Tibial nerve (tissue), 4 donors: ENCODE data around the gene HOXA11. TPM values are rescaled to one million over a fixed set of nuclear protein-coding genes. Genes with fewer than 3 reads are reported as not detected.

ENCODE experiments used
- DNase-seq, 2 donors: peaks; one replicate each; pipeline ENCODE4 v3.0.0-alpha.2; 2019; ENCODE audit warnings: low spot score in 2 of 2
- H3K27ac ChIP-seq, 4 donors: fragments of 200-600 bp; sonication (generic) in 3 of 4; one replicate each; pipeline ENCODE4 v1.5.1; 2017 to 2019; ENCODE audit warnings: mild to moderate bottlenecking in 1 of 4
- H3K27me3 ChIP-seq, 2 donors: fragments of 200-600 bp; sonication (generic) in 1 of 2; one replicate each; pipeline versions ENCODE4 v1.5.1 to v1.6.0; 2017 to 2019
- H3K36me3 ChIP-seq, 3 donors: fragments of 200-600 bp; sonication (generic); one replicate each; pipeline ENCODE4 v1.5.1; 2018 to 2019
- H3K4me1 ChIP-seq, 4 donors: fragments of 200-600 bp; sonication (generic) in 3 of 4; one replicate each; pipeline ENCODE4 v1.5.1; 2017 to 2019
- H3K4me3 ChIP-seq, 4 donors: fragments of 200-600 bp; sonication (generic) in 3 of 4; one replicate each; pipeline ENCODE4 v1.5.1; 2017 to 2019; ENCODE audit warnings: mild to moderate bottlenecking in 1 of 4, moderate library complexity in 1 of 4
- H3K9me3 ChIP-seq, 4 donors: fragments of 200-600 bp; sonication (generic) in 3 of 4; one replicate each; pipeline ENCODE4 v1.5.1; 2017 to 2019
- EP300 ChIP-seq, 2 donors: sonication (generic); formaldehyde crosslinking; IDR thresholded peaks; one replicate each; pipeline ENCODE4 v1.6.1; 2017; ENCODE audit warnings: antibody characterized with exemption in 2 of 2, mild to moderate bottlenecking in 1 of 2
- POLR2A ChIP-seq, 2 donors: fragments of 450-650 bp; IDR thresholded peaks; one replicate each; pipeline ENCODE4 v1.6.1; 2017; ENCODE audit warnings: antibody characterized with exemption in 2 of 2, mild to moderate bottlenecking in 2 of 2, moderate library complexity in 2 of 2
- WGBS, 2 donors: methylation state at CpG; one replicate each; pipeline ENCODE4 v1.1.5; 2018; 5-methylcytosine and 5-hydroxymethylcytosine counted together
- total RNA-seq, 4 donors: library from RNA; depleted of rRNA; stranded (reverse); fragments of >200 nt; gene quantifications; one replicate each; pipeline ENCODE4 v1.1.0, GENCODE V29; 2016
- TF ChIP-seq, protein P1 (sequence below), 5 experiments: fragments of 200-600 bp in 3 of 5; fragments of 450-650 bp in 2 of 5; sonication (generic) in 3 of 5; IDR thresholded peaks; one replicate each; pipeline ENCODE4 v1.5.1; 2016 to 2019; ENCODE audit warnings: antibody characterized with exemption in 5 of 5, mild to moderate bottlenecking in 3 of 5, moderate library complexity in 2 of 5

The HOXA11 gene
- total RNA-seq, 4 donors from 2014 or later: 5.0 to 13.2 (median 9.5) TPM

DNA sequence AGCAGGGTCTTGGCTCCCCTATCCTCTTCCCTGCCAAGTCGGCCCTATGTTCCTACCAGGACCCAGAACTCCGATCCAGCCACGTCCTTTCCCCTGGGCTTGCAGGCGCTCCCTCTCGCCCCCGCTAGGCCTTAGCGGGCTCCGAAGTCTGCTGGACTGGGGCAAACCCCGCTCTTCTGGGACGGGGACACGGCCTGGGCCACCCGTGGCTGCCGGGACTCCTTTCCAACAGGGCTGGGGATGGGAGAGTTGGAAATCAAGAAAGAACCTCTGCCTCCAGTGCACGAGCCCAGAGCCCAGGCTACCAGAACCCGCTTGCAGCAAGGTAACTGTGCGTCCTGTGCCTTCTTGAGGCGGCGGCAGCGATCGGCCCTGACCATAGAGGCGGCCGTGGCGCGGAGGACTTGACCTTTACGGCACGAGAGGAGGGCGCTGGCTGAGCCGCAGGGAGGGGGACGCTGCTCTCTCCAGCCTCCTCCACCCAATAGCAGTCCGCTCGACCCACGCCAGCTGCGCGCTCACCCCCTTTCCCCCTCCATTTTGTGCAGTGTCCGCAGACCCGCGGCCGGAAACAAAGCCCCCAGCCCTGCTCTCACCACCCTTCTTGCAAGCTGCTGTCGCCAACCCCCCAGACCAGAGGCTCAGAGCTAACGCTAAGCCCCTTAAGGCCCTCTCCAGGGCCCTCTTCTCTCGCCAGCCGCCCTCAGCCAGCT, 7.0 kb upstream of the HOXA11 start:
- Histone ChIP-seq H3K27me3 (peaks cover 0 to 94% of the 10 kb centered on the region in 2 donors), H3K27ac (peak overlapping the region in 3 of 4 donors; percentile 17 to 87 (median 50)), H3K4me3 (peak overlapping the region; percentile 19 to 51 (median 38)), H3K36me3 (no peaks in the 10 kb centered on the region), H3K9me3 (no peaks in the 10 kb centered on the region), H3K4me1 (peaks cover 0 to 42% (median 29%) of the 10 kb centered on the region in 4 donors)
- peak in 1 of 2 donors; percentile 26 for DNase-seq
- peak in 1 of 2 donors; percentile 6 for TF ChIP-seq EP300 (IDR thresholded peaks at IDR 0.05)
- TF ChIP-seq, protein P1, sequence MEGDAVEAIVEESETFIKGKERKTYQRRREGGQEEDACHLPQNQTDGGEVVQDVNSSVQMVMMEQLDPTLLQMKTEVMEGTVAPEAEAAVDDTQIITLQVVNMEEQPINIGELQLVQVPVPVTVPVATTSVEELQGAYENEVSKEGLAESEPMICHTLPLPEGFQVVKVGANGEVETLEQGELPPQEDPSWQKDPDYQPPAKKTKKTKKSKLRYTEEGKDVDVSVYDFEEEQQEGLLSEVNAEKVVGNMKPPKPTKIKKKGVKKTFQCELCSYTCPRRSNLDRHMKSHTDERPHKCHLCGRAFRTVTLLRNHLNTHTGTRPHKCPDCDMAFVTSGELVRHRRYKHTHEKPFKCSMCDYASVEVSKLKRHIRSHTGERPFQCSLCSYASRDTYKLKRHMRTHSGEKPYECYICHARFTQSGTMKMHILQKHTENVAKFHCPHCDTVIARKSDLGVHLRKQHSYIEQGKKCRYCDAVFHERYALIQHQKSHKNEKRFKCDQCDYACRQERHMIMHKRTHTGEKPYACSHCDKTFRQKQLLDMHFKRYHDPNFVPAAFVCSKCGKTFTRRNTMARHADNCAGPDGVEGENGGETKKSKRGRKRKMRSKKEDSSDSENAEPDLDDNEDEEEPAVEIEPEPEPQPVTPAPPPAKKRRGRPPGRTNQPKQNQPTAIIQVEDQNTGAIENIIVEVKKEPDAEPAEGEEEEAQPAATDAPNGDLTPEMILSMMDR (IDR thresholded peaks at IDR 0.05): no peak
- WGBS, 2 donors: 13 to 16% methylated on average over 39 of the region's 42 CpGs

DNA sequence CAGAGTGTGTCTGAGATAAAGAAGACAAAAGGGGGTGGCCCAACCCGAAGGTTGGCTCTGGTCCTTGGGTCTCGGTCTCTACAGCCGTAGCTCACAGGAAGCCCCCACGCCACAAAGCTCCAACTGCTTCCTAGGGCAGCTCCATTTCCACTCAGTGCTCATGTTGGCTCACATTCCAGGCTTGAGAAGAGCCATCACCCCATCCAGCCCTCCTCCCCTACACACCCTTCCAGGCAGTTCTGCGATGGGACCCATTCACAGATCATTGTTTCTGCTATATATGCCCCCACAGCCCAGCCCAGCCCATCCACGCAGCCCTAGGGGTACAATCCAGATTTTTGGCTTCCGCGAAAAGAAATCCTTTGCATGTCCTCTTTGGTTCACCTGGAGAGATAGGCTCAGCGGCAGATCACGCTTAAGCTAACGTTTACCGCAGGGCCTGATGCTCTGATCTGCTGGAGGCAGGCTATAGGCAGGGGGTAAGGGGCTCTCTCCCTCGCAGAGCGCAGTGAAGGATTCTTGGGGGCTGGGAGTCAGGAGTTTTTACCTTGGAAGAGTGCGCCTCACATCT, 6.2 kb upstream of the HOXA11 start:
- Histone ChIP-seq H3K27me3 (peaks cover 0 to 94% of the 10 kb centered on the region in 2 donors), H3K27ac (peak overlapping the region in 1 of 4 donors; percentile 87), H3K4me3 (peak overlapping the region in 1 of 4 donors; percentile 43), H3K4me1 (peaks cover 0 to 42% (median 29%) of the 10 kb centered on the region in 4 donors), H3K36me3 (no peaks in the 10 kb centered on the region), H3K9me3 (no peaks in the 10 kb centered on the region)
- peak in 1 of 2 donors; percentile 11 for DNase-seq
- TF ChIP-seq, protein P1 (IDR thresholded peaks at IDR 0.05): no peak
- TF ChIP-seq EP300 (IDR thresholded peaks at IDR 0.05) (no peak), POLR2A (IDR thresholded peaks at IDR 0.05) (no peak)
- 49 to 67% methylated on average over 15 of the region's 15 CpGs for WGBS, 2 donors

DNA sequence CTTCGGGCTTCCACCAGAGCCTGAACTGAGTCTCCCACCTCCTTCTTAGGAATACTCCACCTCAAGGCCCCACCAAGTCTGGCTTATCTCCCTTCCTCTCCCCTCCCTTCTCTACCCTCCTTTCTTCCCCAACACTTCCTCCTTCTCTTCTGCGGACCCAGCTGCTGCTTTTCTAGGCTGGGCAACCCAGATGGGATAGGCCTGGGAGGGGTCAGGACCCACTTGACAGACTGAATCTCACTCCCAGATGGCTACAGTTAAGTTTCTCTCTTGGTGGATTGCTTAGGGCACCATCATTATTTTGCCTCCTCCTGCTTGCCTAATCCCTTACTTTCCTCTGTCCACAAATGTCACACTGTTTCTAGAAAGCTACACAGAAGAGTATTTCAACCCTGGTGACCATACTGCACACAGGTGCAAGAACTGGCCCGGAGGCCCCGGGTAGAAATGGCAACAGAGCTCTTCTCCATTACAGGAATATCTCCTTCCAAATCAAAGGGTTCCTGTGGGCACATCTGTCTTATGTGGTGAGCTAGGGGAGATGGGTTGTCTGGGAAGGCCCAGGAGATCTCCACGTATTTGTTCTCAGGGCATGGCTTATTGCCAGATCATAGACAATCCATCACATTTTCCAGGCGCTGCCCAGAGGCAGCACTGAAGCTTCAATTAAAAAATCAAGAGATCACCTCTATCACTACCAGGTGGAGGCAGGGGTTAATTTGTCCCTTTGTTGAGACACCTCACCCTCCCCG, 5.1 kb upstream of the HOXA11 start:
- peak overlapping the region in 1 of 4 donors; percentile 87 for H3K27ac ChIP-seq
- H3K4me3 ChIP-seq: no peak overlapping the region
- TF ChIP-seq EP300 (IDR thresholded peaks at IDR 0.05): no peak
- no peak for TF ChIP-seq POLR2A (IDR thresholded peaks at IDR 0.05)
- TF ChIP-seq, protein P1 (IDR thresholded peaks at IDR 0.05): no peak
- DNase-seq: no peak
- peaks cover 0 to 53% (median 32%) of the 10 kb centered on the region in 4 donors for H3K4me1 ChIP-seq
- 56 to 73% methylated on average over 7 of the region's 7 CpGs for WGBS, 2 donors
- H3K36me3 ChIP-seq: no peaks in the 10 kb centered on the region
- H3K27me3 ChIP-seq: peaks cover 0 to 97% of the 10 kb centered on the region in 2 donors
- H3K9me3 ChIP-seq: no peaks in the 10 kb centered on the region

DNA sequence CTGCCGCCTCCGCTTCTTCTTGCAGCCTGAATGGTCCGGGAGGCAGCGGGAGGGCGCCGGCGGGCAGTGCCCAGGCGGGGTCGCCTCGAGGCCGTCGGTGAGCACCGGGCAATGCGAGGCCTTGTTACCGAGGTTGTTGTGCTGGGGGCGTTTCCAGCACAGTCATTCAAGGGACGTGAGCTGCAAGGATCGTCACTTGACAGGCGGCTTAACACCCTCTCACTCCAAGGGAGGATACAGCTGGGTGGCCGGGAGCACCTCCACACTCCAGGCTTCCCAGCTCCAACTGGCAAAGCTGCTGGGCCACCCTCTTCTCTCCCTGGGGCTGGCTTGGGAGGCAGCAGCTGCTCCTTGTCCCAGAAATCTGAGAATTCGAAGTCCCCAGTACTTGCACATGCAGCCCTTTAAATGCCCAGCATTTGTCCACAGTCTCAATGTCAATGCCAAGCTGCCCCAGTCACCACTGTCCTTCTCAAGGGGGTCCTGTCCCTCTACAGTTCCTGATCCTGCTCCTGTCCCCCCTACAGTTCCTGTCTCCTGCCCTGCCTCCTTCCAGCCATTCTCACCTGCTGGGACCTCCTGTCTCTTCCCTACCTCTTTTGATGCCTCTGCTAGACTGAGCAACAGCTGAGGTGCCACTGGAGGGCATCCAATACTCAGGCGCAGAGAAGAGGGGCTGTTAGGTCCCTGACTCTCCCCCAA, 4.4 kb upstream of the HOXA11 start:
- peak overlapping the region in 2 of 4 donors; percentile 54 to 87 for H3K27ac ChIP-seq
- no peaks in the 10 kb centered on the region for H3K36me3 ChIP-seq
- no peak for TF ChIP-seq POLR2A (IDR thresholded peaks at IDR 0.05)
- TF ChIP-seq EP300 (IDR thresholded peaks at IDR 0.05): no peak
- TF ChIP-seq, protein P1 (IDR thresholded peaks at IDR 0.05): no peak
- peak in 1 of 2 donors; percentile 19 for DNase-seq
- H3K27me3 ChIP-seq: peaks cover 0 to 96% of the 10 kb centered on the region in 2 donors
- WGBS, 2 donors: 23 to 63% methylated on average over 2 to 9 of the region's 22 CpGs
- H3K4me1 ChIP-seq: peaks cover 0 to 60% (median 37%) of the 10 kb centered on the region in 4 donors
- no peaks in the 10 kb centered on the region for H3K9me3 ChIP-seq
- H3K4me3 ChIP-seq: peak overlapping the region in 1 of 4 donors; percentile 24
